NT2/D1 (cell line): Measurements from ENCODE around the gene ZBTB46.

Experiments used
- YY1 ChIP-seq: IDR thresholded peaks from 2 replicates; pipeline ENCODE4 v1.6.1; 2011; ENCODE audit not compliant: insufficient read length, insufficient read depth
- ZNF274 ChIP-seq: IDR thresholded peaks from 2 replicates; pipeline ENCODE4 v1.6.1; 2011; ENCODE audit warnings: mild to moderate bottlenecking, low read depth, low read length

- TF ChIP-seq ZNF274: no peak
- no peak for TF ChIP-seq YY1
These were observed 3.4 kb upstream of the ZBTB46 start for GRCh38 chr20:63834491-63834880.
